Stimulated activated naive CD8-positive, alpha-beta T cell treated with anti-CD3 and anti-CD28 coated beads, Interleukin-15, Interleukin-2, amounts not matched to agents 100 ng/mL and 50 ng/mL, for 24 hours (primary cell): ENCODE measurements around the gene DNAJB11.
"Not testable (repeated sequence)": the region's sequence is repeated elsewhere in the genome, so short reads cannot be mapped to it uniquely, and the experiment has no call there.

Experiments
- H3K27ac Mint-ChIP-seq: one replicate; pipeline ENCODE4 v1.8.0; 2021; ENCODE audit warnings: mild to moderate bottlenecking, mixed read lengths
- H3K27me3 Mint-ChIP-seq: one replicate; pipeline ENCODE4 v1.8.0; 2021; ENCODE audit warnings: mixed read lengths
- H3K36me3 Mint-ChIP-seq: one replicate; pipeline ENCODE4 v1.8.0; 2021; ENCODE audit warnings: low read depth, mixed read lengths
- H3K4me1 Mint-ChIP-seq: one replicate; pipeline ENCODE4 v1.8.0; 2021; ENCODE audit warnings: low read depth, mixed read lengths
- H3K4me3 Mint-ChIP-seq: one replicate; pipeline ENCODE4 v1.8.0; 2021; ENCODE audit warnings: mild to moderate bottlenecking, mixed read lengths
- H3K9me3 Mint-ChIP-seq: one replicate; pipeline ENCODE4 v1.8.0; 2021; ENCODE audit warnings: mixed read lengths

The DNAJB11 gene

GRCh38 chr3:186633481-186633880, 63.0 kb downstream of the DNAJB11 start:
- Mint-ChIP-seq H3K9me3 (no peaks in the 10 kb centered on the region), H3K36me3 (no peaks in the 10 kb centered on the region), H3K27ac (no peak overlapping the region), H3K27me3 (peaks cover 4% of the 10 kb centered on the region), H3K4me3 (no peak overlapping the region), H3K4me1 (no peaks in the 10 kb centered on the region)

- H3K36me3 Mint-ChIP-seq, H3K9me3 Mint-ChIP-seq, H3K27ac Mint-ChIP-seq, H3K4me3 Mint-ChIP-seq, H3K27me3 Mint-ChIP-seq, H3K4me1 Mint-ChIP-seq: not testable (repeated sequence)
These were observed 63.7 kb downstream of the DNAJB11 start for GRCh38 chr3:186634207-186634606.
